Liver (tissue), 9 donors: ENCODE measurements around the gene COX19. TPM values are rescaled to one million over a fixed set of nuclear protein-coding genes. Genes with fewer than 3 reads are reported as not detected.

Source experiments
- DNase-seq: peaks from one replicate; pipeline ENCODE4 v3.0.0-alpha.2; 2017; ENCODE audit warnings: low spot score
- H3K27ac ChIP-seq, 2 donors: one replicate each; pipeline ENCODE4 v1.7.0; 2013; ENCODE audit warnings: inconsistent platforms in 2 of 2, low read length in 2 of 2, control low read depth in 1 of 2, low read depth in 1 of 2, mild to moderate bottlenecking in 1 of 2
- H3K27me3 ChIP-seq, 4 donors: one replicate each; pipeline versions ENCODE4 v1.6.1 to v1.7.0; 2013; ENCODE audit warnings: low read length in 3 of 4, inconsistent platforms in 1 of 4, mild to moderate bottlenecking in 1 of 4, moderate library complexity in 1 of 4; ENCODE audit not compliant: control insufficient read depth in 4 of 4, insufficient read depth in 4 of 4
- H3K36me3 ChIP-seq, 4 donors: one replicate each; pipeline versions ENCODE4 v1.6.1 to v1.7.0; 2013; ENCODE audit warnings: low read length in 3 of 4, mild to moderate bottlenecking in 3 of 4, low read depth in 1 of 4, moderate library complexity in 1 of 4; ENCODE audit not compliant: control insufficient read depth in 4 of 4, insufficient read depth in 3 of 4
- H3K4me1 ChIP-seq, 4 donors: one replicate each; pipeline versions ENCODE4 v1.6.1 to v1.7.0; 2013; ENCODE audit warnings: low read length in 3 of 4, mild to moderate bottlenecking in 3 of 4, moderate library complexity in 1 of 4; ENCODE audit not compliant: control insufficient read depth in 4 of 4, insufficient read depth in 4 of 4
- H3K4me3 ChIP-seq, 3 donors: one replicate each; pipeline versions ENCODE4 v1.6.1 to v1.7.0; 2013; ENCODE audit warnings: low read length in 3 of 3, control low read depth in 1 of 3, low read depth in 1 of 3, mild to moderate bottlenecking in 1 of 3
- H3K9ac ChIP-seq, 2 donors: one replicate each; pipeline ENCODE4 v1.7.0; 2013; ENCODE audit warnings: low read length in 2 of 2, mild to moderate bottlenecking in 2 of 2, moderate library complexity in 2 of 2, control low read depth in 1 of 2, low read depth in 1 of 2
- H3K9me3 ChIP-seq, 4 donors: one replicate each; pipeline versions ENCODE4 v1.6.1 to v1.7.0; 2013; ENCODE audit warnings: low read length in 3 of 4; ENCODE audit not compliant: control insufficient read depth in 4 of 4
- EGR1 ChIP-seq, 2 donors: IDR thresholded peaks; 2 replicates each; pipeline ENCODE4 v1.6.1; 2016 to 2018; ENCODE audit warnings: antibody characterized with exemption in 2 of 2, low read depth in 2 of 2
- FOXA1 ChIP-seq: IDR thresholded peaks from 2 replicates; pipeline ENCODE4 v1.6.1; 2016; ENCODE audit warnings: antibody characterized with exemption
- FOXA2 ChIP-seq: IDR thresholded peaks from 2 replicates; pipeline ENCODE4 v1.6.1; 2016; ENCODE audit warnings: antibody characterized with exemption
- GABPA ChIP-seq, 2 donors: IDR thresholded peaks in 1 of 2; conservative IDR thresholded peaks in 1 of 2; 2 replicates each; pipeline ENCODE4 v1.6.1; 2016; ENCODE audit warnings: antibody characterized with exemption in 2 of 2, mild to moderate bottlenecking in 1 of 2, moderate library complexity in 1 of 2
- HNF4A ChIP-seq, 2 donors: conservative IDR thresholded peaks; 2 replicates each; pipeline ENCODE4 v1.6.1; 2016; ENCODE audit warnings: antibody characterized with exemption in 2 of 2, mild to moderate bottlenecking in 2 of 2
- JUND ChIP-seq, 2 donors: IDR thresholded peaks; 2 replicates each; pipeline ENCODE4 v1.6.1; 2016; ENCODE audit warnings: antibody characterized with exemption in 2 of 2
- NR2F2 ChIP-seq: IDR thresholded peaks from 2 replicates; pipeline ENCODE4 v1.6.1; 2016; ENCODE audit warnings: antibody characterized with exemption
- RAD21 ChIP-seq, 2 donors: IDR thresholded peaks; 2 replicates each; pipeline ENCODE4 v1.6.1; 2016; ENCODE audit warnings: antibody characterized with exemption in 2 of 2, mild to moderate bottlenecking in 2 of 2
- RXRA ChIP-seq, 2 donors: IDR thresholded peaks; 2 replicates each; pipeline ENCODE4 v1.6.1; 2017 to 2018; ENCODE audit warnings: antibody characterized with exemption in 2 of 2, mild to moderate bottlenecking in 1 of 2
- SP1 ChIP-seq: IDR thresholded peaks from 2 replicates; pipeline ENCODE4 v1.6.1; 2018; ENCODE audit warnings: antibody characterized with exemption, mild to moderate bottlenecking
- TAF1 ChIP-seq: conservative IDR thresholded peaks from 2 replicates; pipeline ENCODE4 v1.6.1; 2016; ENCODE audit warnings: antibody characterized with exemption, mild to moderate bottlenecking
- YY1 ChIP-seq: IDR thresholded peaks from 2 replicates; pipeline ENCODE4 v1.6.1; 2016; ENCODE audit warnings: antibody characterized with exemption, mild to moderate bottlenecking
- WGBS: extraction: QIAGEN DNeasy Blood & Tissue Kit; methylation state at CpG from one replicate; pipeline ENCODE4 v1.1.7; 2013; 5-methylcytosine and 5-hydroxymethylcytosine counted together
- polyA plus RNA-seq, 2 donors: library from polyadenylated mRNA; stranded (reverse) in 1 of 2; unstranded in 1 of 2; fragments of 200-250 nt in 1 of 2; fragments of >200 nt in 1 of 2; fragmentation: Nextera tagmentation in 1 of 2; extraction: Ambion mirVana in 1 of 2; gene quantifications; one replicate each; pipeline versions ENCODE4 v1.2.1 to v1.2.3, GENCODE V29; 2013 to 2015
- total RNA-seq, 2 donors: library from RNA; depleted of rRNA; stranded (reverse); fragments of >200 nt; gene quantifications; one replicate each; pipeline ENCODE4 v1.2.3, GENCODE V29; 2014
- TF ChIP-seq, protein P1 (sequence below): IDR thresholded peaks from 2 replicates; pipeline ENCODE4 v1.6.1; 2016; ENCODE audit warnings: antibody characterized with exemption, mild to moderate bottlenecking
- TF ChIP-seq, protein P2 (sequence below): IDR thresholded peaks from 2 replicates; pipeline ENCODE4 v1.6.1; 2016; ENCODE audit warnings: antibody characterized with exemption
- TF ChIP-seq, protein P3 (sequence below): IDR thresholded peaks from 2 replicates; pipeline ENCODE4 v1.6.1; 2016; ENCODE audit warnings: antibody characterized with exemption
- TF ChIP-seq, protein P4 (sequence below): IDR thresholded peaks from 2 replicates; pipeline ENCODE4 v1.6.1; 2016; ENCODE audit warnings: antibody characterized with exemption
- TF ChIP-seq, protein P5 (sequence below): fragments of 150-350 bp; IDR thresholded peaks from 2 replicates; pipeline ENCODE4 v1.5.1; 2017; ENCODE audit warnings: improper control_type of control experiment, low read depth, low read length; ENCODE audit not compliant: missing input control
- donor health status: healthy.
- donor health status: healthy.
- donor health status: healthy.
- donor health status: healthy.
- donor health status: healthy.

The COX19 gene
- total and polyA plus RNA-seq, 4 donors, result 2.2 to 9.8 (median 4.8) TPM

GRCh38 chr7:983616-984071 is 8.3 kb upstream of the COX19 start:
- Histone ChIP-seq H3K4me3 (no peak overlapping the region), H3K27me3 (no peaks in the 10 kb centered on the region), H3K9ac (no peak overlapping the region), H3K4me1 (no peaks in the 10 kb centered on the region), H3K27ac (no peak overlapping the region), H3K9me3 (no peaks in the 10 kb centered on the region), H3K36me3 (no peaks in the 10 kb centered on the region)
- no peak for DNase-seq
- TF ChIP-seq GABPA (IDR thresholded peaks at IDR 0.05 in 1 of 2, conservative IDR thresholded peaks at IDR 0.05 in 1 of 2) (no peak), JUND (IDR thresholded peaks at IDR 0.05) (no peak)
- 91% methylated on average over 20 of the region's 20 CpGs for WGBS

DNA sequence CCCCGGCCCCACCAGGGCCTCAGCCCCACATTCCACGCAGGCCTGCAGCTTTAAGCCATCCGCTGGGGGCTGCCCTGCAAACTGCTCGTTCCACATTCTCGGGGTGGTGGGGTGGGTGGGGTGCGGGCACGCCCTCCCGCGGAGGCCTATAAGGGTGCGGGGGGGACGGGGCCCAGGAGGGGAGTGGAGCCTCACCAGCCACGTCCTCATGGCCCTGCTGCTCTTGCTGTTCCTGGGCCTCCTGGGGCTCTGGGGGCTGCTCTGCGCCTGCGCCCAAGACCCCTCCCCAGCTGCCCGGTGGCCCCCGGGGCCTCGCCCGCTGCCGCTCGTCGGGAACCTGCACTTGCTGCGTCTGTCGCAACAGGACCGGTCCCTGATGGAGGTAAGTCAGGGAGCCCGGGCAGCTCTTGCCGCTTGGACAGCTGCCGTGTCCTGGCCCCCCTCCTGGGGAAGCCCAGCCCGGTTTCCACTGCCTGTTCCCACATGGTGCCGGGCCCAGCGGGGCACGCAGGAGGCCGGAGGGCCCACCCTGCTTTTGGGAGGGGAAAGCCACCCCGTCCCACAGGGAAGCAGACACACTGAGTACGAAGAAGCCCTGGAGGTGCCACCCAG is 7.8 kb upstream of the COX19 start, which contains the start of gene CYP2W1:
CYP2W1 (plus strand) TSS at position 178 of the 612 bp plus-strand sequence; CDS start at position 209, 31 bp downstream.
- 79% methylated on average over 34 of the region's 34 CpGs for WGBS
- TF ChIP-seq NR2F2 (no peak), EGR1 (IDR thresholded peaks at IDR 0.05; ENCODE audit: low read depth in 2 of 2) (no peak)
- Histone ChIP-seq H3K9ac (no peak within 1 kb of the TSS), H3K27me3 (no peaks in the 10 kb centered on the region), H3K9me3 (no peaks in the 10 kb centered on the region), H3K4me3 (no peak within 1 kb of the TSS), H3K27ac (no peak within 1 kb of the TSS), H3K4me1 (no peaks in the 10 kb centered on the region), H3K36me3 (no peaks in the 10 kb centered on the region)
- no peak for DNase-seq

- TF ChIP-seq, protein P1, sequence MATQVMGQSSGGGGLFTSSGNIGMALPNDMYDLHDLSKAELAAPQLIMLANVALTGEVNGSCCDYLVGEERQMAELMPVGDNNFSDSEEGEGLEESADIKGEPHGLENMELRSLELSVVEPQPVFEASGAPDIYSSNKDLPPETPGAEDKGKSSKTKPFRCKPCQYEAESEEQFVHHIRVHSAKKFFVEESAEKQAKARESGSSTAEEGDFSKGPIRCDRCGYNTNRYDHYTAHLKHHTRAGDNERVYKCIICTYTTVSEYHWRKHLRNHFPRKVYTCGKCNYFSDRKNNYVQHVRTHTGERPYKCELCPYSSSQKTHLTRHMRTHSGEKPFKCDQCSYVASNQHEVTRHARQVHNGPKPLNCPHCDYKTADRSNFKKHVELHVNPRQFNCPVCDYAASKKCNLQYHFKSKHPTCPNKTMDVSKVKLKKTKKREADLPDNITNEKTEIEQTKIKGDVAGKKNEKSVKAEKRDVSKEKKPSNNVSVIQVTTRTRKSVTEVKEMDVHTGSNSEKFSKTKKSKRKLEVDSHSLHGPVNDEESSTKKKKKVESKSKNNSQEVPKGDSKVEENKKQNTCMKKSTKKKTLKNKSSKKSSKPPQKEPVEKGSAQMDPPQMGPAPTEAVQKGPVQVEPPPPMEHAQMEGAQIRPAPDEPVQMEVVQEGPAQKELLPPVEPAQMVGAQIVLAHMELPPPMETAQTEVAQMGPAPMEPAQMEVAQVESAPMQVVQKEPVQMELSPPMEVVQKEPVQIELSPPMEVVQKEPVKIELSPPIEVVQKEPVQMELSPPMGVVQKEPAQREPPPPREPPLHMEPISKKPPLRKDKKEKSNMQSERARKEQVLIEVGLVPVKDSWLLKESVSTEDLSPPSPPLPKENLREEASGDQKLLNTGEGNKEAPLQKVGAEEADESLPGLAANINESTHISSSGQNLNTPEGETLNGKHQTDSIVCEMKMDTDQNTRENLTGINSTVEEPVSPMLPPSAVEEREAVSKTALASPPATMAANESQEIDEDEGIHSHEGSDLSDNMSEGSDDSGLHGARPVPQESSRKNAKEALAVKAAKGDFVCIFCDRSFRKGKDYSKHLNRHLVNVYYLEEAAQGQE, result no peak
- TF ChIP-seq, protein P2, sequence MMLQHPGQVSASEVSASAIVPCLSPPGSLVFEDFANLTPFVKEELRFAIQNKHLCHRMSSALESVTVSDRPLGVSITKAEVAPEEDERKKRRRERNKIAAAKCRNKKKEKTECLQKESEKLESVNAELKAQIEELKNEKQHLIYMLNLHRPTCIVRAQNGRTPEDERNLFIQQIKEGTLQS, result no peak
- TF ChIP-seq, protein P3, sequence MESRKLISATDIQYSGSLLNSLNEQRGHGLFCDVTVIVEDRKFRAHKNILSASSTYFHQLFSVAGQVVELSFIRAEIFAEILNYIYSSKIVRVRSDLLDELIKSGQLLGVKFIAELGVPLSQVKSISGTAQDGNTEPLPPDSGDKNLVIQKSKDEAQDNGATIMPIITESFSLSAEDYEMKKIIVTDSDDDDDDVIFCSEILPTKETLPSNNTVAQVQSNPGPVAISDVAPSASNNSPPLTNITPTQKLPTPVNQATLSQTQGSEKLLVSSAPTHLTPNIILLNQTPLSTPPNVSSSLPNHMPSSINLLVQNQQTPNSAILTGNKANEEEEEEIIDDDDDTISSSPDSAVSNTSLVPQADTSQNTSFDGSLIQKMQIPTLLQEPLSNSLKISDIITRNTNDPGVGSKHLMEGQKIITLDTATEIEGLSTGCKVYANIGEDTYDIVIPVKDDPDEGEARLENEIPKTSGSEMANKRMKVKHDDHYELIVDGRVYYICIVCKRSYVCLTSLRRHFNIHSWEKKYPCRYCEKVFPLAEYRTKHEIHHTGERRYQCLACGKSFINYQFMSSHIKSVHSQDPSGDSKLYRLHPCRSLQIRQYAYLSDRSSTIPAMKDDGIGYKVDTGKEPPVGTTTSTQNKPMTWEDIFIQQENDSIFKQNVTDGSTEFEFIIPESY, result no peak
- no peak for TF ChIP-seq JUND (IDR thresholded peaks at IDR 0.05)
- no peak for TF ChIP-seq NR2F2
- no peak for TF ChIP-seq GABPA (IDR thresholded peaks at IDR 0.05 in 1 of 2, conservative IDR thresholded peaks at IDR 0.05 in 1 of 2)
- TF ChIP-seq HNF4A (conservative IDR thresholded peaks at IDR 0.05), result no peak
- TF ChIP-seq RAD21 (IDR thresholded peaks at IDR 0.05), result no peak
- no peak for TF ChIP-seq FOXA1
- TF ChIP-seq YY1, result no peak
- TF ChIP-seq, protein P4, sequence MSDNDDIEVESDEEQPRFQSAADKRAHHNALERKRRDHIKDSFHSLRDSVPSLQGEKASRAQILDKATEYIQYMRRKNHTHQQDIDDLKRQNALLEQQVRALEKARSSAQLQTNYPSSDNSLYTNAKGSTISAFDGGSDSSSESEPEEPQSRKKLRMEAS, result no peak
- no peak for TF ChIP-seq SP1
- TF ChIP-seq RXRA (IDR thresholded peaks at IDR 0.05), result no peak
- no peak for TF ChIP-seq EGR1 (IDR thresholded peaks at IDR 0.05; ENCODE audit: low read depth in 2 of 2)
- TF ChIP-seq, protein P5, sequence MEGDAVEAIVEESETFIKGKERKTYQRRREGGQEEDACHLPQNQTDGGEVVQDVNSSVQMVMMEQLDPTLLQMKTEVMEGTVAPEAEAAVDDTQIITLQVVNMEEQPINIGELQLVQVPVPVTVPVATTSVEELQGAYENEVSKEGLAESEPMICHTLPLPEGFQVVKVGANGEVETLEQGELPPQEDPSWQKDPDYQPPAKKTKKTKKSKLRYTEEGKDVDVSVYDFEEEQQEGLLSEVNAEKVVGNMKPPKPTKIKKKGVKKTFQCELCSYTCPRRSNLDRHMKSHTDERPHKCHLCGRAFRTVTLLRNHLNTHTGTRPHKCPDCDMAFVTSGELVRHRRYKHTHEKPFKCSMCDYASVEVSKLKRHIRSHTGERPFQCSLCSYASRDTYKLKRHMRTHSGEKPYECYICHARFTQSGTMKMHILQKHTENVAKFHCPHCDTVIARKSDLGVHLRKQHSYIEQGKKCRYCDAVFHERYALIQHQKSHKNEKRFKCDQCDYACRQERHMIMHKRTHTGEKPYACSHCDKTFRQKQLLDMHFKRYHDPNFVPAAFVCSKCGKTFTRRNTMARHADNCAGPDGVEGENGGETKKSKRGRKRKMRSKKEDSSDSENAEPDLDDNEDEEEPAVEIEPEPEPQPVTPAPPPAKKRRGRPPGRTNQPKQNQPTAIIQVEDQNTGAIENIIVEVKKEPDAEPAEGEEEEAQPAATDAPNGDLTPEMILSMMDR, result no peak
- TF ChIP-seq FOXA2, result no peak
- no peak for TF ChIP-seq TAF1
- H3K27me3 ChIP-seq, result no peaks in the 10 kb centered on the region
- no peak overlapping the region for H3K4me3 ChIP-seq
- 80% methylated on average over 10 of the region's 10 CpGs for WGBS
- H3K9me3 ChIP-seq, result no peaks in the 10 kb centered on the region
- H3K4me1 ChIP-seq, result peaks cover 0 to 6% (median under 1%) of the 10 kb centered on the region in 4 donors
- H3K27ac ChIP-seq, result no peak overlapping the region
- no peak for DNase-seq
- no peaks in the 10 kb centered on the region for H3K36me3 ChIP-seq
- no peak overlapping the region for H3K9ac ChIP-seq
These were observed 7.2 kb upstream of the COX19 start for GRCh38 chr7:982511-983003.
